NCI-H1417 (cell line): ENCODE measurements around the gene RECQL5.
"Not testable (repeated sequence)": the region's sequence is repeated elsewhere in the genome, so short reads cannot be mapped to it uniquely, and the experiment has no call there.

ENCODE experiments used
- DNase-seq, 3 experiments: peaks; one replicate each; lab custom pipeline; 2025; lab: John Stamatoyannopoulos, UW

RECQL5 gene

DNA sequence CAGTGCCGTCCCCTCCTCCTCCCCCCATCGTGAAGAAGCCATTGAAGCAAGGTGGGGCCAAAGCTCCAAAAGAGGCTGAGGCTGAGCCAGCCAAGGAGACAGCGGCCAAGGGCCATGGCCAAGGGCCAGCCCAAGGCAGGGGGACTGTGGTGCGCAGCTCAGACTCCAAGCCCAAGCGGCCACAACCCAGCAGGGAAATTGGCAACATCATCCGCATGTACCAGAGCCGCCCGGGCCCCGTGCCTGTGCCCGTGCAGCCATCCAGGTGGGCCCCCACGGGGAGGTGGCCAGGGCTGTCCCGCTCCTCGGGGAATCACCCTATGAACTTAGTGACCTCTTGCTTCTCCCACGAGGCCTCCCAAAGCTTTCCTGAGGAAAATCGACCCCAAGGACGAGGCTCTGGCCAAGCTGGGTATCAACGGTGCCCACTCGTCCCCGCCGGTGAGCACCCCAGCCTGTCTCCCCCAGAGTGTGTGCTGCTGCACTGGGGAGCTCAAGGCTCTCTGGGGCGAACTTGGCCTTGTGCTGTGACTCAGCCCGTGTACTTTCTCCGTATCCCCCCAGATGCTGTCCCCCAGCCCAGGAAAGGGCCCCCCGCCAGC is 50.3 kb downstream of the RECQL5 start:
- DNase-seq: no peak

DNA sequence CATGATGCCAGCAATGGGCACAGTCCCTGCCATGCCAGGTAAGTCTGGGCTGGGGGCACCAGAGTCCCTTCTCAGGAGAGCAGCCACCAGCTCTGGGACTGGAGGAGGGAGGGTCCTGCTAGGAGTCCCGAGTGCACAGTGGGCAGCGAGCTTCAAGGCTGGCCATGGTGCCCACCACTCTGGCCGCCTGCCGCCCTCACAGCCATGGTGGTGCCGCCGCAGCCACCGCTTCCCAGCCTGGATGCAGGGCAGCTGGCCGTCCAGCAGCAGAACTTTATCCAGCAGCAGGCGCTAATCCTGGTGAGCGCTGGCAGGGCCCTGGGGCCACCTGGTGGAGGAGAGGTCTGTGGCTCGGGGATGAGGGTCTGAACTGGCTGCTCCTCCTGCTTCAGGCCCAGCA is 51.7 kb downstream of the RECQL5 start:
- DNase-seq: no peak

DNA sequence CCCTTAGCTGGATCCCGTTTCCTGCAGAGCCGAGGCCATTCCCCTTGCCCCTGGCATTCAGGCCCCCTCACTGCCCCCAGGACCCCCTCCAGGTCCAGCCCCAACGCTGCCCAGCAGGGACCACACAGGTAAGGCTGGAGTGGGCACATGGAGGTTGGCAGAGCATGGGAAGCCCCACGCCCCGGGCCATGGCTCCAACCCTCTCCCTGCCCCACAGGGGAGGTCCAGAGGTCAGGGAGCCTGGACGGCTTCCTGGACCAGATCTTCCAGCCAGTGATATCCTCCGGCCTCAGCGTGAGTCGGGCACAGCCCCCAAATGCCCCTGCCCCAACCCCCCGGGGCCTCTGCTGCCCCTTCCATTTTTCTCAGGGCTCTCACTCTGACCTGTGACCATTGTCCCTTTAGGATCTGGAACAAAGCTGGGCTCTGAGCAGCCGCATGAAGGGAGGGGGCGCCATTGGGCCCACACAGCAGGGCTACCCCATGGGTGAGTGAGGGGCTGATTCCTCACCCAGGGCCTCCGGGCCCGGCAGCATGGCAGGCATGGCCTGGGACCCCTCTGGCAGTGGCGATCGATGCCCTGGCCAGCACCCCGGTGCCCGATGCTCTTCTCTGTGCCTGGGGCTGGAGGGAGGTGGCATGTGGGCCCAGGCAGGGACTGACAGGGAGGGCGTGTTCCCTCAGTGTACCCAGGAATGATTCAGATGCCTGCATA is 52.2 kb downstream of the RECQL5 start:
- no peak for DNase-seq

DNA sequence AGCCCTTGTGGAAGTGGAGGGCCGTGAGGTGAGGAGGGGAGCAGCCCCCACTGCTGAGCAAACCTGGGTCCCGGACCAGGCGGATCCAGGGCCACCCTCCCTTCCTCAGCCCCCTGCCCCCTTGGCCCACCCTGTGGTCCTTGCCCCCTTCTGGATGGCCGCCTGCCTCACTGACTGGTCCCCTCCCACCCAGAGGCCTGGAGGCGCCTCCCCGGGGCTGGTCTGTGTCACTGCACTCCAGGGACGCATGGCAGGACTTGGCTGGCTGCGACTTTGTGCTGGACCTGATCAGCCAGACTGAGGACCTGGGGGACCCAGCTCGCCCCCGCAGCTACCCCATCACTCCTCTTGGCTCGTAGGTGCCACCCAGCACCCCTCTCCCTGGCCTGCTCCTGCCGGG is 52.9 kb downstream of the RECQL5 start:
- no peak for DNase-seq

DNA sequence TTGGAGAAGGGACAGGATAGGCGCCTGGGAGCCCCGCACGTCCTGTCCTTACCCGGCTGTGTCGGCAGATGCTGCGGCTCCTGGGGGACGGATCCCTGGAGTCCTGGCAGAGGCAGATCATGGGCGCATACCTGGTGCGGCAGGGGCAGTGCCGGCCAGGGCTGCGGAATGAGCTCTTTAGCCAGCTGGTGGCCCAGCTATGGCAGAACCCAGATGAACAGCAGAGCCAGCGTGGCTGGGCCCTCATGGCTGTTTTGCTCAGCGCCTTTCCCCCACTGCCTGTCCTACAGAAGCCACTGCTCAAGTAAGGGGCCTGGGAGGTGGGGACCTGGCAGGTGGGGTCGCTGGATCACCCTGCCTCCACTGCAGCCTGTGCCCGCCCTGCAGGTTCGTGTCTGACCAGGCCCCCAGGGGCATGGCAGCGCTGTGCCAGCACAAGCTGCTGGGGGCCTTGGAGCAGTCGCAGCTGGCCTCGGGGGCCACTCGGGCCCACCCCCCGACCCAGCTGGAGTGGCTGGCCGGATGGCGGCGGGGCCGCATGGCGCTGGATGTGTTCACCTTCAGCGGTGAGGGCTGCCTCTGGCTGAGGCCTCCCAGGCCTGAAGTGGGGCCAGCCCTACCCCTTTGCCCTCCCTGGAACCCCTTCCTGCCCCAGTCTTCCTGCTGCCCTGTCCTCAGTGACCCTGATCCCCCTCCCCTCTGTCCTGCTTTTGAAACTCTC is 53.9 kb downstream of the RECQL5 start:
- no peak for DNase-seq

DNA sequence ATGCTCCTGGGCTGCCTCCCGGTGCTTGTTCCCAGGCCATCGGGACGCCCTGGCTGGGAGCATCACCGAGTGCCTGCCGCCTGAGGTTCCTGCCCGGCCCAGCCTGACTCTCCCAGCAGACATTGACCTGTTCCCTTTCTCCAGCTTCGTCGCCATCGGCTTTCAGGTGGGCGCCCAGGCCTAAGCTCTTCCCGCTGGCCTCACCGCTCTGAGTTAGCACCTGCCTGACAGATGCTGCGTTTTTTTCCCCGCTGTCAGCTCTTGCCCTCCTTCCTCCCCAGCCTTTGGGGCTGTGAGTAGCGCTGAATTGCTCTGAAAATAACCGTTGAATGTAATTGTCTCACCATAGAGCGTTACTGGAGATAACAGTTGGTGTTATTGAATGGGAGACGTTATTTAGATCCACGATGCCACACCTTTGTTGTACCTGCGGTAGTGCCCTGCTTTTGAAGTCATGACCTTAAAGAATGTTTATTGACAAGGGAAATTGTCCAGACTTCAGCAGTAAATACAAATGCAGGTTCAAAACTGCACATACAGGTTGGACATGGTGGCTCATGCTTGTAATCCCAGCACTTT is 55.0 kb downstream of the RECQL5 start:
- peak in 1 of 3 experiments; percentile 34 for DNase-seq

DNA sequence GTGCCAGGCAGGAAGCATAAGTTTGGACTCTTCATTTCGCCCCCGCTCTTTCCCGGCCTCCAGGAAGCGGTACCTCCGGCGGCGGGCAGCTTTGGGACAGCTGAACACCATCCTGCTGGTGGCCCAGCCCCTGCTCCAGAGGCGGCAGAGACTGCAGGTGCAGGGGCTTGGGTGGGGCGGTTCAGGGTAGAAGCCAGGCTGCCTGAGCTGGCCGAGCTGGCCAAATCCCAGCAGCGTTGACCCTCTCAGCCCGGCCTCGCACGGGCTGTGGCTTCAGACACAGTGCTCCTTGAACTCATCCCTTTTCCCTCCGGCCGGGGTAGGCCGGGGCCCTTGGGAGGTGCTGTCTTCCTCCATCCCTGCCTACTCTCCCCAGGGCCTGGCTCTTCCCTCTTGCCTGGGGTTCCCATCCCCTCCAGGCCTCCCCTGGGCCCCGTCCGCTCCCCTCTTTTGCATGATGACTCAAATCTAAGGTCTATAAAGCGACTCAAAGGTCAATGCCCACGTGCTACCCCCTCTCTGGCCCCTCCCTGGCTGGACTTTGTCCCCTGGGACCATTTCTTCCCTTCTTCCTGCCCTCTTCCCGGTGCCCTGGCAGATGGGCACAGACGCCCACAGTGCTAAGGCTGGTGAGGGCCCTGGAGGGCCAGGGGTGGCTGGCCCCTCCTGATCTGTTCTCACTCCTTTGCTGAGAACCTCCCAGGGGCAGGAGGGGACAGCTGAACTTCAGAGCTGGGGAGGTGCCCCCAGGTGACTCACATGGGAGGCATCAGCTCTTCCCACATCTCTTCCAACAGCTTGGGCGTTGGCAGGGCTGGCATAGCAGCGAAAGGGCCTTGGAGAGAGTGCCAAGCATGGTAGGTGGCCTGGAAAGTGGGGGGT is 56.6 kb downstream of the RECQL5 start:
- no peak for DNase-seq

DNA sequence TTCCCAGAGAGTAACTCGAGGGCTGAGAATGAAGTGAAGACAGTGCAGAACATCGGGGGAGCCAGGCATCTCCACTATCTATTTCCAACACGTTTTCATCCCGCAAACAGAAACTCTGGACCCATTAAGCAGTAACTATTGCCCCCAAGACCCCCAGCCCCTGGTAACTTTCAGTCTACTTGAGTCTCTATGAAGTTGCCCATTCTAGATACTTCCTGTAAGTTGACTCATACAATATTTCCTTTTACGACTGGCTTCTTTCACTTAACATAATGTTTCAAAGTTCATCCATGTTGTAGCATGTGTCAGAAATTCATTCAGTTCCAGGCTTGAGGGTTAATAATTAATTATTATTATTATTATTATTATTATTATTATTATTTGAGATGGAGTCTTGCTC is 59.9 kb downstream of the RECQL5 start:
- DNase-seq: no peak

DNA sequence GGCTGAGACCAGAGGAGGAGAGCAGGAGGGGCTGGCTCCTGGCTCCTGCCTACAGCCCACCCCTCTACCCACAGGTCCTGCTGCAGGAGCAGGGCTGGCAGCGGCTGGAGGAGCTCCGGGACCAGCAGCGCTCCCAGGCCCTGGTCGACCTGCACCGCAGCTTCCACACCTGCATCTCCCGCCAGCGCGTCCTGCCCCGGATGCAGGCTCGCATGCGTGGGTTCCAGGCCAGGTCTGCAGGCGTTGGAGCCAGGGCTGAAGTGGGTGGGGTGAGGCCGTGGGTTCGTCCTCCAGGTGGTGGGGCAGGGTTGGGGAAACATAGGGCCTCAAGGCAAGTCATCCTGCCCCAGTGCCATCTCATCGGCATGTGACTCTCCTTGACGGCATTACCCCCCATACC is 61.2 kb downstream of the RECQL5 start:
- DNase-seq: no peak

DNA sequence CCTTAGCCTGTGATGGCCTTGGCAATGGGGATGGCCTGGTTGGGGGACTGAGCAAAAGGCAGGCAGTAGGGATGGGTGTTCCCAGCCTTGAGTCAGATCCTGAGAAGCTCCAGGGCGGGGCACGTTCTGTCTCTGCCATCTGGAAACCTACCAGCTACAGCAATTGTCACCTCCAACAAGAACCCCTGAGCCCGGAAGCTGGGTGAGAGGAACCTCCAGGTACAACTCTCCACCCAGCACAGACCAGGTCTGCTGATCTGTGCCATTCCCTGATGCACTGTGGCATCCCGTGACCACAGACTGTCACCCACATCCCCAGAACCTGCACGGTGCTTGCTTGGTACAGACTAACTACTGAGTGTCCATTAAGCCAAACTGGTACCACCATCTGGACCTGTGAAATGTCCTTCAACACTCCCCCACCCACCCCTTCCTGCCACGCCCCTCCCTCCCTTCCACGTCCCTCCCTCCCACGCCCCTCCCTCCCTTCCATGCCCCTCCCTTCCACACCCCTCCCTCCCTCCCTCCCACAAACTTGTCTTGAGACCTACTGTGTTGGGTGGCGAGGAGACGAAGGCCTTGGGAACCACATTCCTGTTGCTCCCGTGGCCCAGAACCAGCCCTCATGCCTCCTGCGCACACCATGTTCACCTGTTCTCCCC is 62.8 kb downstream of the RECQL5 start:
- DNase-seq: no peak

DNA sequence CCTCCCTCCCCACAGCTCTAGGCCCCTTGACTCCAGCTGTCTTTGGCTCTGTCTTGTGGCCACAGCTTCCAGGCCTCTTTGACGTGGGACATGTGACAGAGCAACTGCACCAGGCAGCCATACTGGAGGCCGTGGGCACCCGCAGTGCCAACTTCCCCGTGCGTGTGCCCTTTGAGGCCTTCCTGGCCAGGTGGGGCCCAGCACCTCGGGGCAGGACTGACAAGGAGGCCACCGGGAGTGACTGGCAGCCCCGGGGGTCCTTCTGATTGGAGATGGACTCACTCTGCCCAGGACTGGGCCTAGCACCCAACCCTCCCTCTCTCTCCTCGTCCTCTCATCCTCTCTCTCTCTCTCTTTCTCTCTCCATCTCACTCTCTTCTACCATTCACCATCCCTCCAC is 63.8 kb downstream of the RECQL5 start:
- no peak for DNase-seq

DNA sequence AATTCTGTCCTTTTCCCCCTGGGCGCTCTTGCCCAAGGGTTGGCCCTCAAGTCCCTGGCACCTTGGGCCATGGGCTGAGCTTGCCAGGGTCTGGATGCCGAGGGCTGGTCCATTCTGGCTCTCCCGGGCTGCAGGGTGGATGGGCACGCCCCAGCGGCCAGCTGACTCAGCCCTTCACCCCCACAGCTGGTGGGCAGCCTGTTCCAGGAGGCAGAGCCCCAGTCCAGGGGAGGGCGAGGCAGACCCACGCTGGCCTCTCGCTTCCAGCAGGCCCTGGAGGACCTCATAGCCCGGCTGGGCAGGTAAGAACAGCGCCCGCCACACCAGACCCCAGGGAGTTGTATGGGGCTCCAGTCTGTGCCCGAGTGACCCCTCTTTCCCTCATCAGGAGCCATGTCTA is 64.3 kb downstream of the RECQL5 start:
- no peak for DNase-seq

DNA sequence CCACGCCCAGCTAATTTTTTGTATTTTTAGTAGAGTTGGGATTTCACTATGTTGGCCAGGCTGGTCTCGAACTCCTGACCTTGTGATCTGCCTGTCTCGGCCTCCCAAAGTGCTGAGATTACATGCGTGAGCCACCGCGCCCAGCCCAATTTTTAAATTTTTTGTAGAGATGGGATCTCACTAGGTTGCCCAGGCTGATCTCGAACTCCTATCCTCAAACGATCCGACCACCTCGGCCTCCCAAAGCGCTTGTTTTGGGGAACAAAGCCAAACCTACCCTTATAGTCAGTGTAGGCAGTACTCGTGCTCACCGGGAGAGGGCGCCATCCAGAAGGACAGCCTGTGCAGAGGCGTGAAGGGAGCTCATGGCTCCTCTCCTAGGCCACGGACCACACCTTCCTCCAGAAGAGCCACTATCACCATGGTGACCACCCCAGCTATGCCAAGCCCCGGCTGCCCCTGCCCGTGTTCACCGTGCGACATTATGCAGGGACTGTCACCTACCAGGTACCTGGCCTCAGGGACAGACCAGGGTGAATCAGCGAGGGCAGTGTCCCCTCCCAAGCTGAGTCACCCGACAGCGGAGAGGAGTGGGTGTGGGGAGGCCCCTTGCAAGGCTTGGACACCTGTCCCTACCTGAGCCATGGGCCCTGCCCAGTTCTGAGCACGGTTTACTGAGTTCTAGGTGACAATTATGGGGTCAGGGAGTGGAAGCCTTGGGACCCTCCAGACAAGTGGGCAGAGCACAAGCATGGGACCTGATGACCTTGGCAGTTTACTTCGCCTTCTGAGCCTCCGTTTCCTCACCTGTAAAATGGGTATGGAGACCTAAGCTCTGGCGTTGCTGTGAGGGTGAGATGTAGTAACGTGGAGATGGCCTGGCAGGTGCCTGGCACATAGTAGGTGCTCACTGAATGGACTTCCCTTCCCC is 65.6 kb downstream of the RECQL5 start:
- peak in 1 of 3 experiments; percentile 36 for DNase-seq

DNA sequence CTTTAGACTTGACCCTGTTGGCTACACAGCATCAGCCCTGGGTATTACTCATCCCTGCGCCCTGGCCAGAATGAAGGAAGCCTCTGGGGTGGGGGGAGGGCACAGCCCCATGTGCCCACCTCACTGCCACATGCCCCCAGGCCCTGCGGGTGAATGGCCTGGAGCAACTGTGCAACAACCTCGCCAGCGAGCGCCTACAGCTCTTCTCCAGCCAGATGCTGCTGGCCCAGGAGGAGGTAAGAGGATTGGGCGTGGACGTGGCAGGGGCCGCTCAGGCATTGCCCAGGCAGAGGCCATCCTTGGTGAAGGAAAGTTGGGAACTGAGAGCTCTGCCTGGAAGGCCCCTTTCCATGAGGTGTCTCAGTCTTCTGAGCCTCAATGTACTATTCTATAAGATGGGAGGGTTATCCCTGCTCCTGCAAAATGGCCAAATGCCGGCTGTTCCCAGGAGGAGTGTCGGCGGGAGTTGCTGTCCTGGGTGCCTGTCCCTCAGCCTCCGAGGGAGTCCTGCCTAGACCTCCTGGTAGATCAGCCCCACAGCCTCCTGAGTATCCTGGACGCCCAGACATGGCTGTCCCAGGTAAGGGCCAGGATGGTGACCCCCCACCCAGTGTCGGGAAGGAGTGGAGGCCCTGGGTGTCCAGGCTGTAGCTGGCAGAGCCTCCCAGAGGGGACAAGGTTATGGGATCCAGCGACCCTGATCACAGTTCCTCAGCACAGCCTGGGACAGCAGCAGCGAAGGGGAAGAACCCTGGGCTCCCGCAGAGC is 70.5 kb downstream of the RECQL5 start:
- DNase-seq: no peak

DNA sequence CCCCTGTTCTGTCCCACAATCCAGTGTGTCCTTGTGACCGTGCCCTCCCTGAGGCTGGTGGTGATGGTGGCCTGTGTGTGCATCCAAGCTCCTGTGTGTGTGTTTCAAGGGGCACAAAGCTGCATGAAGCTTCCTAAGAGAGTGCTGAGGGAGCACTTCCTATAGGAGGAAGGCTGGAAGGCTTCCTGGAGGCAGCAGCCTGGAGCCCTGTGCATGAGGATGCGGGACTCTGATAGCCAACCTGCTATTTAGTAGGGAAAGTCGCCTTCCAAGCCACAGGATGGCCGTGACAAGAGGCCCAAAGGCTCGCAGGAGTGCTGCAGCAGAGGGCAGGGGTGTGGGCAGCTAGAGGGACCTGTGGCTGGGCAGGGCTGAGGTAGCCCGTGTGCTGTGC is 71.0 kb downstream of the RECQL5 start:
- DNase-seq: no peak

DNA sequence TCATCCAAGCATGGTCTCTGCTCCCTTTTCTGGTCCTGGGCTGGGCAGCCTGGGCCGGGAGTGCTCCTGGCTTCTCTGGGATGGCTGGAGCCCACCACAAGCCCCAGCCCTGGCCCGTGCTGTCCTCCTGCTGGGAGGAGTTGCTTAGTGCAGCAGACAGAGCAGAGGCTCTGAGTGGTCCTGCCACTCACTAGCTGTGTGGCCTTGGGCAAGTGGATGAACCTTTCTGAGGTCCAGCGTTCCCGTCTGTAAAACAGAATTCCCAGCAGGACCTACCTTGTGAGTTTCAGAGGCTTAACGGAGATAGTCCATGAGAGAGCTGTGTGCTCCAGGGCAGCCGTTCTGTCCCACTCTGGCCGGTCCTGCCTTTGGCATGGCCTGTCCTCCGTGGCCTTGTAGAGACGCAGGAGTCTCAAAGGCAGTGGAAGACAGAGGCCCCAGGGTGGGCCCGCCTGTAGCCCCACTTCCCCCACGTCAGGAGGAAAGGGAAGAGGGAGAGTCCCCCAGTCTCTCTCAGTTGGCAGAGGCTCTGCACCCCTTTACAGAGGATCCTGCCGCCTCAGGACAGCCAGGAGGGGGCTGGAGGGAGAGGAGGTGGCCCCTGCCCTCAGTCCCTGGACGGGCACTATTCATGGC is 71.6 kb downstream of the RECQL5 start:
- DNase-seq: no peak

DNA sequence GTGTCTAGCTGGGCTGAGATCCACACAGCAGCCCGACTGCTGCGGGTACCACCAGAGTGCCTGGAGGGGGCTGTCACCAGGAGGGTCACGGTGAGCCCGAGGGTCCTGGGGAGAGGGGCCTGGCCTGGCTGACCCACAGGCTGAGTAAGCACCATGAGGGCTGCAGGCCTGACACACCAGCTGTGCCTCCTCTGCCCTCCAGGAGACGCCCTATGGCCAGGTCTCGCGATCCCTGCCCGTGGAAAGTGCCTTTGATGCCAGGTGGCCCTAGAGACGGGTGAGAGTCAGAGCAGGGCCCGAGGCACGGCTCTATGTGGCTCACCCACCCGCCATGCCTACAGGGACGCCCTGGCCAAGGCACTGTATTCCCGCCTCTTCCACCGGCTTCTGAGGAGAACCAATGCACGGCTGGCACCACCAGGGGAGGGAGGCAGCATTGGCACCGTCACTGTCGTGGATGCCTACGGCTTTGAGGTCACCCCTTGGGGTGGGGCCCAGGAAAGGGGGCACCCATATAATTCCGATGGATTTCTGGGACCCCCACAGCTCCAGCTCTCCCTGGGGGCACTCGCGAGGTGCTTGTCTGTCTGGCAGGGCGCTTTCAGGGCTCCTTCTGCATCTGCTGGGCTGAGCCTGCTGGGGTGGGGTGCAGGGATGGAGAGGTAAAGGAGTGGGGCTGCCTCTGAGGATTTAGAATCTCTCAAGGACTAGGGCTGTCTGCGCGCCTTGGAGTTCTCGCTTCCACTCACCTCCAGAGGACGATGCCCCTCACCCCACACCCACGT is 72.3 kb downstream of the RECQL5 start:
- peak in 1 of 3 experiments; percentile 8 for DNase-seq

DNA sequence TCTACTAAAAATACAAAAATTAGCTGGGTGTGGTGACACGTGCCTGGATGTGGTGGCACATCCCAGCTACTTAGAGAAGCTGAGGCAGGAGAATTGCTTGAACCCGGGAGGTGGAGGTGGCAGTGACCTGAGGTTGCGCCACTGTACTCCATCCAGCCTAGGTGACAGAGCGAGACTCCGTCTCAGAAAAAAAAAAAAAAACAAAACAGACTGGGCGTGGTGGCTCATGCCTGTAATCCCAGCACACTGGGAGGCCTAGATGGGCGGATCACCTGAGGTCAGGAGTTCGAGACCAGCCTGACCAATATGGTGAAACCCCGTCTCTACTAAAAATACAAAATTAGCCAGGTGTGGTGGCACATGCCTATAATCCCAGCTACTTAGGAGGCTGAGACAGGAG is 73.5 kb downstream of the RECQL5 start:
- DNase-seq: not testable (repeated sequence)
